HG02798 (cell line): ENCODE measurements around the gene TFAP2A.

Source experiments
- ATAC-seq: cut with Tn5 transposase; IDR thresholded peaks from one replicate; pipeline ENCODE4 v1.9.1; 2021; ENCODE audit warnings: mild to moderate bottlenecking; ENCODE audit not compliant: unreplicated experiment, poor library complexity

TFAP2A gene

DNA sequence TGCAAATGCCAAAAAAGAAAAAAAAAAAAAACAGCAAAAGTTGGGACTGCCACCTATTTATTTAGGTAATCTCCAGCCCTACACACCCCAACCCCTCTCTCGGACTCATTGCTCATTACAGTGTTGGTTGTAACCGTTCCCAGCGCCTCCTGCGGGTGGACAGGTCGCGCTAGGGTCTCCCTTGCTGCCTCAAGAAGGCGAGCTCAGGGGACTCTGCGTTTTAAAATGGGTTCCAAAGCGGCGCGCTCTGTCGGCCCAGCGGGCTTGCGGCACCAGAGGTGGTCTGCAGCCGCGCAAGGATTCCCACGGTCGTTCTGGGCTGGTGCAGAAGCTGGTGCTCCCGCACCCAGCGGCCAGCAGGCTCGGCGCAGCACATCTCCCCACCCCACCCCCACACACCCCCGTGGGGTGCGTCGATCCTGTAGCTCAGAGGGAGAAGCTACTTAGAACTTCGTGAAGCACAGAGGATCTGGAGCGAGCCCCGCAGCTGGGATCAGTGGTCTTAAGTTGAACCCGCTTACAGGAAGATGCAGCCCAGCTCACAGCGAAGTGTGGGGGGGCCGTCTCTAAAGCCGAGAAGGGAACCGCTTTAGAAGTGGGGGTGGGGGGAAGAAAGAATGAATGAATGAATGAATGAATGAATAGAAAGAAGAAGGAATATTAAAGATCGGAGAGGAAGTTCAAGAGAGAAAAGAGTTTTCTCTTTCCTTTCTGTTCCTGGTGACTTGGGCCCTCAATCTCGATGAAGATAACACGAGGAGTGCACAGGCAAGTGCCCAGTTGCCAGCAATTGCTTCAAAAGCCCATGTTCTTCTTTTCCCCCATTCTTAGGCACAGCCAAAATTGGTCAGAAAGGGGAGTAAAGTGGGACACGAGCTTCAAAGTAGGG is 780 bp downstream of the TFAP2A start:
- ATAC-seq, result no peak

DNA sequence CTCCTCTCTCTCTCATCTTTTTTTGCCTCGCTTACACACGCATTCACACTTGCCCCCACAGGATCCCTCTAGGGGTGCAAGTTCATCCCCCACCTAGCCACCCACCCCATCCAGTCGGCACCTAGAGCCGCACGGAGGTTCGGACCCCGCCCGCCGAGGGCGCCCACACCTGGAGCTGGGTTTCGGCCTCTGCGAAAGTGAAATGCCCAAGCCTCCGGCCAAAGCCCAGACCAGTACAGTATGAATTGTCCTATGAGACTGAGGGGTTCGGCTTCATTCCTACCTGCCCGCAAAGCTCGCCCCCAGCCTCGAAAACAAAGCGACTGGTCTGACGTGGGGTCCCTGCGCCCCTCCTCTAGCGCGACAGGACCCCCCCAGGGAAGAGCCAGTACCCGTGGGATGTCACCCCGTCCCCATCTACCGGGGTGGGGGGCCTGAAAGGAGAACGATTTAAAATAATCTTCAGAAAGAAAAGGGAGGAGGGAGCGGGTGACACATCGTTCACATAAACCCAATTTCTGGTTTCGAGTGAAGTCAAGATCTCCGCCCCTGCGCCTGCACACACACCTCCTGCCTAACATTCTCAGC is 1.5 kb downstream of the TFAP2A start:
- no peak for ATAC-seq

DNA sequence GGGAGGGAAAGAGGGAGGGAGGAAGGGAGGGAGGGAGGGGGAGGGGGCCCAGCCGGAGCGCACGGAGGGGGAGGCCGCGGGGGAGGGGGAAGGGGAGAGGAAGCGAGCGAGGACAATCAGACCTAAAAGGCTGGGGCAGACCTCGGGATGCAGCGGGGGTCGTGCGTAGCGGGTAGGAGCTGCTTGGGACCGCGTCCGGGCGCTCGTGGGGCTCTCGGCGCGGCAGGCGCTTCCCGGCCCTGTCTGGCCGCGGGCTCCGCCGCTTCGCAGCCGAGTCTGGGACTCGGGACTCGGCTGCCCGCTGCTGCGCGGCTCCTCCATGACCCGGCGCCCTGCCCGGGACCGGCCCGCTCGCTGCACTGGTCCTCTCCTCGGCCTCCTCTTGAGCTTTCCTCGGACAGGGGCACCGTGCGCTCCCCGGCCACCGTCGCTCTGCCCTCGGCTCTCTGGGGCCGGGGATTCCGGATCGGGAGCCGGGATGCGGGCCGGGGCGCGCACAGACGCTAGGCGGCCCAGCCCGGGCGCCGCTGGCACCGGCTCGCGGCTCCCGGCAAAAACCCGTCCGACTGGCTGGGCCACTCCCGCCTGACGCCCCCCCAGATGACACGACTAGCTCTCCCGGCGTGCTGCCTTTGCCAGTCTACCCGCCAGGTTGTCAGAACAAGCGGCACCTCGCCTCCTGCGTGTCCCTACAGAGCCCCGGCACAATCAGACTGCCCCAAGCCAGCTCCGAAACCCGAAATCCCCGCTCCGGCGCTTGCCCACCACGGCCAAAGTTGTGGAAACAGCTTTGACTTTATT is 2.2 kb downstream of the TFAP2A start:
- ATAC-seq, result peak; percentile 34

DNA sequence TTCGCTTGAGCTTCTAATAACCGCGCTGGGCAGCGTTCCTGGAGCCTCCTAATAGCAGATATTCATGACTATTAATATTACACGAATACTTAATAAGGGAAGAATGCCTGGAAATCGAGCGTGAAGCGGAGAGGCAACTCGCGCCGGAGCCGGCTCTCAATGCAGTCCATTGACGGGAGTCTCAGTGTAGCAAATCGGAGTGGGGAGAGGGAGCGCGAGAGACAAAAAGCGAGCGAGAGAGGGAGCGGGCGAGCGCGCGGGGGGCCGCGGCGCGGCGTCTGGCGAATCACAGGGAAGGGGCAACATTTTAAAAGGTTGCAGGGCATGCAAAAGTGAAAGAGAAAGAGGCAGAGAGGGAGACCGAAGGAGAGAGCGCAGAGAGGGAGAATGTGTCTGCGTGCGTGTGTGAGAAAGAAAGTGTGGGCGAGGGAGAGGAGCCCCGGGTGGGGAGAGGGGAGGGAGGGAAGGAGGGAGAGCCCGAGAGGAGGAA is 2.9 kb downstream of the TFAP2A start:
- ATAC-seq, result peak; percentile 71

DNA sequence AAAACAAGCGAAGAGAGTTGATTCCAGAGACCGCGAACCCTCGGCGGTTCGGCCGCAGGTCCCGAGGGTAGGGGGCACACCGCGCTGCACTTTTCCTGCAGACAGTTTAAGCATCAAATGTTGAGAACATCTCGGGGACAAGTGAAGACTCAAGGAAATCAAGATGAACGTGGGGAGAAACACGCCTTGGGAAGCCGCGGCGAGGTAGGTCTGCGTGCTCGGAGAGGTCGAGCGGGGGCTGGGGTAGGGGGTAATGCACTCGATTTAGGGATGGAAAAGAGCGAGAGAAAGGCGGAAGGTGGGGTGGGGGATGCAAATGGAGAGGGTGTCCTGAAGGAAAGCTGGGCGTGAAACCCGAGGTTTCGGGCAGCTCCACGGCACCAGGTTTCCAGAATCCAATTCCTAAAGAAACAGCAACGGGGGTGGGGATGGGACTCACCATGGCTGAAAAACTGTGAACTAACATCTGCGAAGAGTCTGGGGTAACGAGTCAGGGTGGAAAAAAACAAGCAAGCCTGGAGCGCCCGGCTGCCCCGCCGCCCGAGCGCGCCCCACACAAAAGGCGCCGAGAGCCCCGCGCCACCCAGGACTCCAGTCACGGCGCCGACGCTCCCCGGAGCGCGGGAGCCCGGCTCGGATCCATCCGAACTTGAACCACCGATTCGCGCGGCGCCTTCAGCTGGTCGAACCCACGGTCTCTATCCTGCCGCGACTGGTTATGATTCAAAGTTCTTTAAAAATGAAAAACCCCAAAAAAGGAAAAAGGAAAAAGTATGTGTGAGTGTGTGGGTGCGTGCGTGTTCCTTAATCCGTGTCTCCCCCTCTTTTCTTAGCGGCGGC is 3.5 kb downstream of the TFAP2A start:
- peak; percentile 1 for ATAC-seq

DNA sequence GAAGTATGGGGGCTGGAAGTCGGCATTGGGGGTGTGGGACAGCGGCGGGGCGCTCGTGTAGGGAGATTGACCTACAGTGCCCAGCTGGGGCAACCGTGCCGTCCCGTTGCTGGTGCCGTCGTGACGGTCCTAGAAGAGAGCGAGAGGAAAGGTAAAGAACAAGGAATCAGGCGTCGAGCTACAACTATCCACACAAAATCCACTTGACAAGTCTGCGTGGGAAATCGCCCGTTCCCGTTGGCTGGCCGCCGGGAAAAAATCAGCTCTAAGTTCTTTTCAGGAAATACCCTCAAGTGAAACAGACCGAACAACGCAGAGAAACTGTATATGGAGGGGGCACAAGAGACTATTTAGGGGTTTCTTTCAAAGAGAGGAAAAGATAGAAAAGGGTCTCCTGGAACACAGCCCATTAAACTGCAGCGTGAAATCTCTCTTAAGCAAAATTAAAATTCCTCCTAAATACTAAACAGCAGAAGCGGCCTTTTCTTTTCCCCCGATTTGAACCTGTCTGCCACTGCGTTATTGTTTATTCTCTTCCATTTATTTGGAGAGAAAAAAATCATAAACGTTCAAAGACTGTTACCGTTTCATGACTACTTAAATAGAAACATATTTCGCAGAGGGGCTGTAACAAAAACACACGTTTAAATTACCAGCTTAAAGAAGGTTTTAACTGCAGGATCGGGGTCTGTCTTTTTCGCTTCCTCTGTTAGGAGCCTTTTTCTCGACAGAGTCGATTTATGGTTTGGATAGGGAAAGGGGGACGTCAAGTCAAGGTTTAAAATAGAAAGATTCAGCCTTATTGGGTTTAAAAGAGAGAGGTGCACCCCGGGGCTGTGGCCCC is 4.4 kb downstream of the TFAP2A start:
- ATAC-seq, result no peak

DNA sequence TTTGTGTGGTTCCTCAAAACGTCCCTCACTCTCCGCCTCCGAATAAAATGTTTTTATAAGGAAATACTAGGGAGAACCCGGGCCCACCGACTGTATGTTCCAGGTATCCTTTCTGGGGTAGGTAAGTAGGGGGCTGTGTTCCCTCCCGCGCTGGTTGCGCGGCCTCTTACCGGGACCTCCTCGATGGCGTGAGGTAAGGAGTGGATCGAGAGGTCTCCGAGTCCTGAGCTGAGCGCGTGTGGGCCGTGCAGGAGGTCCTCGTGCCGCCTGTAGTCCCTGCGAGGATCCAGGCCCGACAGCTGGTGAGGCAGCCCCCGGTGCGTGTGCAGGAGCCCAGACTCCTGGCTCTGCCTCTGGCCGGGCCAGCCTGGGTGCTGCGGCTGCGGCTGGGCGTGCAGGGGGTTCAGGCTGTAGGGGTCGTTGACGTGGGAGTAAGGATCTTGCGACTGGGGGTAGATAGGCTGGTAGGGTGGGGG is 5.1 kb downstream of the TFAP2A start:
- ATAC-seq, result no peak

DNA sequence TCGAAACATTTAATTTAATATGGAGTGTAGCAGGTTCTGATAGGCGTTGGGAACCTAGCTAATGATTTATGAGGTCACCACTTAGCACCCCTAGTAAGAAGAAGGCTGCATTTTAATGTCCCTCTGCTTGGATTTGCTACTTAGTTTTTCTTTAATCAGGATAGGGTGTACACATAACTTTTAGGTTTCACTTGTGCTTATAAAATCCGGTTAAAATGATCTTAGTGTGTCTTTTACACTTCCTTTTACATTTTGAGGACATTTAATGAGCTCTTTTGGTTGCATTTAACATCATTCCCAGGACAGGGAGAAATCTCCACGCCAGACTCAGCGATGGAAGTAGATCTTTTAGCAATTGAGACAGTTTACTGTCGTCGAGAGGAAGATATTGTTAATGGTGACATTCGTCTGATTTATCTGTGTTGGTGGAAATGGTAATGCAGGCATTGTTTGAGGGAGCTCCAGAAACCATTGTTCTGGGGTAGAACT is 5.6 kb downstream of the TFAP2A start:
- ATAC-seq, result no peak

DNA sequence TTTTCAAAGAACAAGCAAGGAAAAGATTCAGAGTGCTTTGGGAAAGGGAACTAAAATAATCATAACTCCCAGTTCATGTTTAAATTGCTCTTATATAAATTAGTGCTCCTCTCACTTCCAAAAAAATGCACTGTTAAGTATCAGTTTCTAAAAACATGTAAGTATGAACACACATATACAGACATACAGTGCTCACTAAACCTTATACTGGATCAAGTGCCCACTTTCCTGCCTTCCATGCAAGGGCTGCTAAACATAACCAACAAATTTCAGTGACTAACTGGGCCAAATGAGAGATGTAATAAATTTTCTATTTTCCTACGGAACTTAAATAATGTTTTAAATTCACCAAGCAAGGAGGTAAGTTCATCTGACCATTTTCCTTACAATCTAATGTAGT is 6.4 kb downstream of the TFAP2A start:
- ATAC-seq, result no peak

DNA sequence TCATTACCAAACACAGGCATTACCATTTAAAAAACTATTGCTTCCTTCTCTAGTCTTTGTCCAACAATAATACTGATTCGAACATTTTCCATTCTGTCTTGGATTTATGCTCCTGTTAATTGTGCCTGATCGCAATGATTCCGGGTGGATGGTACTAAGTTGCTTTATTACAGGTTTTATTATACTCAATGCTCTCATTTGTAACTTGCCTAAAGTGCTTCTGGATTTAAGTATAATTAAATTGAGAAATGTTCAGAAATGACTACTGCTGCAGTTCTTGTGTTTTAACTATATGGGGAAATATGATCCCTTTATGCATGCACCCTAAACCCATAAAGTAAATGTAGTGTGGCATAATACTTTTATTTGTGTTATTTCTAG is 7.2 kb downstream of the TFAP2A start:
- ATAC-seq, result no peak

DNA sequence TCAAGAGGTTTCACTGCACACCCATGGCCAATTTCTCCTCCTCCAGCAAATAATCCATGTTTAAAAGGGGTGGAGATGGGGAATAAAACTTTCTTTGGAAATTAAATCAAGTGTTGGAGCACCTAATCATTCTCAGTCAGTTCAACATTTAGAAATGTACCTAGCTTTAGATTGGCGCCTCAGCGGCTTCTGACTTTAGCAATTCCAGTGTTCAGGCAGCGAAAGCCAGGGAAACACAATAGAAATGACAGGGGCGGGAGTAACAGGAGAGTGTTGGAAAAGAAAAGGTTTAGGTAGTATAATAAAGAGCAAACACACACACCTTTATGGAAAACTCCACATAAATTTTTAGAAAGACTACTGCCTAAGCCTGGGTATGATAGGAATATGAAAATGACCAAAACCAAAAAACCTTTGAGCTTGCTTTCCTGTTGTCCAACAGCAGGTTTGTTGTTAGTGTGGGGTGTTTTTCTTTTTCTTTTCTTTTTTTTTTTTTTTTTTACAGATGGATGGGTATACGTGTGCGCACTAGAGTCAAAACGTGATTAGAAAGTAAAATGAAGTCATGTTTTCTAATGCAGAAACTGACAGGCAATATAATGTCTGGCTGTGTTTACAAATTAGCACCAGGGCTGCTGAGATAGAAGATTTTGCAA is 7.7 kb downstream of the TFAP2A start:
- no peak for ATAC-seq

DNA sequence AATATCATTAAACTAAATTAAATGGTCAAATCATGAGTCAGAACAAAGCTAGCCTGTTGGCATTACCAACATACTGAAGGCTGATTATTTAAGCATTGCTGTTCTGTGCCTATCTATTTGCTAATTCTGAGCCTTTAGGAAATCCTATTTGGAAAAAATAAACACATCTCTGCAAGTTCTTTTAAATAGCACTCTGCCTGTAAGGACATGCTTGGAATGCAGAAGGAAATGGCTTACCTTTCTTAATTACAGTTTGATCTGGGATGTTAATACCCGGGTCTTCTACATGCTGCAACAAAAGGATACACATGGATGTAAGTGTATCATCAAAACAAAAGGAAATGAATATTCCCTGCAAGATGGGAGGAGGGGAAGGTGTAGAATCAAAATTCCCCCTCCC is 8.3 kb downstream of the TFAP2A start:
- no peak for ATAC-seq

DNA sequence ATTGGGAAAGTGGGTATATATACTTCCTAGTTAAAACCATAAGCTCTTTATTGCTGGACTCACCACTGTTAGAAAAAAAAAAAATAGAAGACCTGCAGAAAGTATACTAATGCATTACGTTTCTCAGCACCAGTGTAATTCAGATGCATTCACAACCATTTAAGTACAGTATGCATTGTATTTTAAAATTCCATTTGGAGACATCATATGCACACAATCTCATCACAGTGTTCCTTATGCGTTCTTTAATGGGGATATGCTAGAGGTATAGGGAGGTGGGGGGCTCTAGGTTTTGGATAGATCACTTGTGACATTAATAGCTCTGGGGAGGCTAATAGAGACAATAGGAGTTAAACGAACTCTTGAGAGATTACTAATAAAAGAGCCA is 9.4 kb downstream of the TFAP2A start:
- ATAC-seq, result no peak

DNA sequence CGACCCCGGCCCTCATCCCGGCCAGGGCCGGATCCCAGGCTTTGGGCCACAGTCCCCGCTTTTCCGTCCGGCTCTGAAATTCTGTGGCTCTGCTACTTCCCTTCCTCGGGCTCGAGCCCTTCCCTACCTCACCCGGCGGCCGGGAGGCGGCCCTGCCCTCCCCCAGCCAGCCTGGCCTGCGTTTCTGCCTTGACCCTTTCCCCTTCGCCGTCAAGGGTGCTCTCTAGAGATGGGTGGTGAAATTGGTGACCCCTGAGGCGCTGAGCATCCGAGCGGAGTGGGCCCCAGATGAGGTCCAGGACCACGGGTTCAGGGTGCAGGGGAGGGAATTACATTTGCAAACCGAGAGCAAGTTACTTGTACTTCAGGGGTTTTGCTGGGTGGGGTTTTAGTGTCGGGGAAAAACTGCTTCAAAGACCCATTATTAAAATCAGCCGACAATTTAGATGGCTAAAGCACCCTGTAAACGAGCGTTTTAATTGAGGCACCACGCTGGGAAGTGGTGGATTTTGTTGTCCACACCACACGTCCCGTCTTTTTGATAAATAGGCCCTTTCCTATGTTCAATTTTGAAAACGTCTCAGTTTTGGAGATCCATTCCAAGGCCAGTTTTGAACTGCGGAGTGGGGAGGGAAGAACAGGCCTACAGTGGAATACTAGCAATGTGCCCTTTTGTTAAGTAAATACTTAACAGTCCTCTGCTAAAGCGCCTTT is 9.9 kb downstream of the TFAP2A start:
- ATAC-seq, result no peak

DNA sequence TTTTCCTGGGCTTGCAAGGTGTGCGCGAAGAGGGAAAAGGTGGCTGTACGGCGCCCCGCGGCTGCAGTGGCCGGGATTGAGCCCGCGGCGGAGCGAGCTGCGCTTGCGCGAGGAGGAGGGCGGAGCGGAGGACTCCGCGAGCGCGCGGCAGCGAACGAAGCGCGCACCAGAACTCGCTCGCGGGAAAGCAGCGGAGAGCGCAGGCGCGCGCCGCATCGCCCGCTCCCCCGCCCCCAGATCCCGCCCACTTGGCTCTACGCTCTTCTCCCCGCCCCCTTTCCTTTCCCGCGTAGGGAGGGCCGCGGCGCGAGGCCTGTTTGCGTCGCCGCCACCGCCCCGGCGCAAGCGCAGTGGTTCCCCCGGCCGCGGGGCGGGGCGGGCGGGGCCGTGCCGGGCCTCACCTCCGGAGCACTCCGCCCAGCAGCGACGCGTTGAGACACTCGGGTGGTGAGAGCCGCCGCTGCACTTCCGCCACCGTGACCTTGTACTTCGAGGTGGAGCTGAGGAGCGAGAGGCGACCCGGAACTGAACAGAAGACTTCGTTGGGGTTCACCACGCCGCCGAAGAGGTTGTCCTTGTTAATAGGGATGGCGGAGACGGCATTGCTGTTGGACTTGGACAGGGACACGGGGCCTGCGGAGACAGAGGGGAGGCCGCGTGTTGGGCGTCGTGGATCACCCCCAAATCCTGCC is 10.6 kb downstream of the TFAP2A start:
- peak; percentile 95 for ATAC-seq

DNA sequence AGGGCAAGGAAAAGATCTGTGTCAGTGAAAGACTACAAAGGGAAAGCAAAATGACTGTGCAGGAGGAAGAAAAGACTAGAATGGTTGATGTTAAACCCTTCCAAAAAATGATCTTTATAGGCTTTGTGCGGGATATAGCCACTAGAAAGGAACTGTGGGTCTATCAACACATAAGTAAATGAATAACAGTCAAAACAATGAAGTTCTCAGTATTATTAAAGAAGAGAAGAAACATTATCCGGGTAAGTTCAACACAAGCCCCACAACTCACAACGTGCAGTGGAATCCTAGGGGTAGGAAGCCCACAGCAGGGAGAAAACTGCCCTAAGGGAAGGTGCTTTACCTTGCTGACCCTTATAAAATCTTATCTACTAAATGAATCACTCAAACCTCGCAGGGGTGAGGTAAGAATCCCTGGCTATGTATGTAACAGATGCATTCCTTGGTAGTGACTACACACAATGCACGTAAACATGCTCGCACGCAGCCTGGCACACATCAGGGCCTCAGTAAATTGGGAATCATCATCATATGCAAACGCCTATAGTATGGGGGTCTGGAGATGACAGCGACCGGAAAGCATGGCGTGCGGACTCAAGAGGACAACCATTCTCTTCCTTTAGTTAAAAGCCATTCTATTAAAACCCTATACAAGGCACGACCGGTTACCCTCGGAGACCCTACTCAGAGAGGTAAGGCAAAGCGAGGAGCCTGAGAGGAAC is 11.3 kb downstream of the TFAP2A start:
- ATAC-seq, result peak; percentile 21
